SU-DHL-6 (cell line): ENCODE data around the gene FAM177A1.

Experiments used
- H2AFZ ChIP-seq: fragments of 200-600 bp; sonication (generic); 2 replicates; pipeline ENCODE4 v1.6.1; 2014; ENCODE audit warnings: low read depth, mild to moderate bottlenecking, moderate library complexity, mixed read lengths, antibody characterized with exemption, low read length; ENCODE audit not compliant: severe bottlenecking
- H3F3A ChIP-seq: fragments of 200-600 bp; shearing (Covaris generic); 2 replicates; pipeline ENCODE4 v1.6.0; 2016; ENCODE audit warnings: antibody characterized with exemption, mild to moderate bottlenecking; ENCODE audit not compliant: insufficient read depth
- H3K27ac ChIP-seq: fragments of 200-600 bp; sonication (generic); 2 replicates; pipeline ENCODE4 v1.5.1; 2016; ENCODE audit warnings: low read depth, mild to moderate bottlenecking, low read length, moderate library complexity, mixed read lengths
- H3K27me3 ChIP-seq: fragments of 200-600 bp; sonication (generic), shearing (Covaris generic); 2 replicates; pipeline ENCODE4 v1.6.0; 2014; ENCODE audit warnings: mild to moderate bottlenecking, low read length
- H3K36me3 ChIP-seq: fragments of 200-600 bp; sonication (generic); 2 replicates; pipeline ENCODE4 v1.6.1; 2014; ENCODE audit warnings: mild to moderate bottlenecking, low read length, mixed read lengths
- H3K4me2 ChIP-seq: fragments of 300-600, 200-600 bp; shearing (Covaris generic), sonication (generic); 2 replicates; pipeline ENCODE4 v1.6.0; 2014; ENCODE audit warnings: low read length, low read depth, mild to moderate bottlenecking; ENCODE audit not compliant: poor library complexity, severe bottlenecking
- H3K4me3 ChIP-seq: fragments of 200-600 bp; sonication (generic); 2 replicates; pipeline ENCODE4 v1.5.1; 2014; ENCODE audit warnings: antibody characterized with exemption, low read length, mild to moderate bottlenecking, mixed read lengths; ENCODE audit not compliant: insufficient read depth, poor library complexity, severe bottlenecking
- H3K79me2 ChIP-seq: fragments of 200-600 bp; sonication (generic); 2 replicates; pipeline ENCODE4 v1.6.1; 2014; ENCODE audit warnings: mild to moderate bottlenecking, low read length, moderate library complexity; ENCODE audit not compliant: insufficient read depth
- H3K9ac ChIP-seq: fragments of 200-600 bp; sonication (generic); 2 replicates; pipeline ENCODE4 v1.7.0; 2014; ENCODE audit warnings: mild to moderate bottlenecking, low read length
- H3K9me2 ChIP-seq: fragments of 200-600 bp; sonication (generic); replicated peaks from 2 replicates; pipeline ENCODE4 v1.6.1; 2014; ENCODE audit warnings: low read length; ENCODE audit not compliant: insufficient read depth
- H3K9me3 ChIP-seq: fragments of 200-600 bp; sonication (generic); 2 replicates; pipeline ENCODE4 v1.6.1; 2014; ENCODE audit warnings: low read length, mixed read lengths; ENCODE audit not compliant: insufficient read depth
- H4K20me1 ChIP-seq: fragments of 200-600 bp; sonication (generic); 2 replicates; pipeline ENCODE4 v1.6.1; 2014; ENCODE audit warnings: low read depth, mild to moderate bottlenecking, antibody characterized with exemption, low read length, moderate library complexity, mixed read lengths
- EZH2phosphoT487 ChIP-seq: fragments of 200-600 bp; sonication (generic), shearing (Covaris generic); conservative IDR thresholded peaks from 2 replicates; pipeline ENCODE4 v1.6.1; 2018; ENCODE audit warnings: mild to moderate bottlenecking, antibody characterized with exemption, low read length, moderate library complexity, mixed read lengths
- TF ChIP-seq, protein P1 (sequence below): fragments of 200-600 bp; sonication (generic); IDR thresholded peaks from one replicate; pipeline ENCODE4 v1.5.1; 2017; ENCODE audit warnings: antibody characterized with exemption, mild to moderate bottlenecking, low read length, moderate library complexity; ENCODE audit not compliant: insufficient read depth, poor library complexity, severe bottlenecking

The FAM177A1 gene

DNA sequence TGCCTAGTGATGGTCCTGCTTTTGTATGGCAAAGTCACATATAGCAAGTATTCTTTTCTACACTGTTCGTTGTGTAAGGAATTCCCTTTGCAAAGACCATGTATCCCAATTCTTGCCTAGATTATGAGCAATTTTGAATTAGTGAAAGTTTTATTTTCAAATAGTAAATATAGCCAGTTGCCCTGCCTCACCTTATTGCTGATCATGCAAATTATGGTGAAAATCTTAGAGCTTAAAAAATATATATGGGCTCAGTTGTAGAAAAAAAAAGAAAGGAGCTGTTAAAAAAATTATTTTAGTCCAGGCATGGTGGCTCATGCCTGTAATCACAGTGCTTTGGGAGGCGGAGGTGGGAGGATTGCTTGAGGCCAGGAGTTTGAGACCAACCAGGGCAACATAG, 44.5 kb upstream of the FAM177A1 start:
- peaks cover 16% of the 10 kb centered on the region for H3K79me2 ChIP-seq
- no peak overlapping the region for H3K4me2 ChIP-seq
- H3K9ac ChIP-seq, result no peak overlapping the region
- no peaks in the 10 kb centered on the region for H3K9me2 ChIP-seq
- H4K20me1 ChIP-seq, result 0 out of 2 replicates have a peak, but pooled peaks cover 7% of the 10 kb centered on the region
- H3F3A ChIP-seq, result peaks cover 11% of the 10 kb centered on the region
- no peaks in the 10 kb centered on the region for H3K9me3 ChIP-seq
- H3K27ac ChIP-seq, result no peak overlapping the region
- TF ChIP-seq, protein P1, sequence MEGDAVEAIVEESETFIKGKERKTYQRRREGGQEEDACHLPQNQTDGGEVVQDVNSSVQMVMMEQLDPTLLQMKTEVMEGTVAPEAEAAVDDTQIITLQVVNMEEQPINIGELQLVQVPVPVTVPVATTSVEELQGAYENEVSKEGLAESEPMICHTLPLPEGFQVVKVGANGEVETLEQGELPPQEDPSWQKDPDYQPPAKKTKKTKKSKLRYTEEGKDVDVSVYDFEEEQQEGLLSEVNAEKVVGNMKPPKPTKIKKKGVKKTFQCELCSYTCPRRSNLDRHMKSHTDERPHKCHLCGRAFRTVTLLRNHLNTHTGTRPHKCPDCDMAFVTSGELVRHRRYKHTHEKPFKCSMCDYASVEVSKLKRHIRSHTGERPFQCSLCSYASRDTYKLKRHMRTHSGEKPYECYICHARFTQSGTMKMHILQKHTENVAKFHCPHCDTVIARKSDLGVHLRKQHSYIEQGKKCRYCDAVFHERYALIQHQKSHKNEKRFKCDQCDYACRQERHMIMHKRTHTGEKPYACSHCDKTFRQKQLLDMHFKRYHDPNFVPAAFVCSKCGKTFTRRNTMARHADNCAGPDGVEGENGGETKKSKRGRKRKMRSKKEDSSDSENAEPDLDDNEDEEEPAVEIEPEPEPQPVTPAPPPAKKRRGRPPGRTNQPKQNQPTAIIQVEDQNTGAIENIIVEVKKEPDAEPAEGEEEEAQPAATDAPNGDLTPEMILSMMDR, result no peak
- no peak for TF ChIP-seq EZH2phosphoT487
- H3K36me3 ChIP-seq, result peaks cover 29% of the 10 kb centered on the region; the same call in 1 of the 2 replicates
- no peaks in the 10 kb centered on the region for H3K27me3 ChIP-seq
- no peak overlapping the region for H2AFZ ChIP-seq
- no peak overlapping the region for H3K4me3 ChIP-seq

DNA sequence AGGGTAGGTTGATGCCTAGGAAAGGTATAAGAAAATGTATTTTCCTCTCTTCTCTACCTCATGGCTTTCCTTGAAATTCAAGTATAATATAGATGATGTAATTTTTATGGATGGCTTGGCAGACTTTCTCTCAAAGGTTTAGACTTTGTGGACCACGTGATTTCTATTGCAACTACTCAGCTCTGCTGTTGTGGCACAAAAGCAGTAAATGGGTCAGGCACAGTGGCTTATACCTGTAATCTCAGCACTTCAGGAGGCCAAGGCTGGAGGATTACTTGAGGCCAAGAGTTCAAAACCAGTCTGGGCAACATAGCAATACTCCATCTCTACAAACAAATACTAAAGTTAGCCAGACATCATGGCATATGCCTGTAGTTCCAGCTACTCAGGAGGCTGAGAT, 41.2 kb upstream of the FAM177A1 start:
- Histone ChIP-seq H3K79me2 (no peaks in the 10 kb centered on the region), H4K20me1 (no peaks in the 10 kb centered on the region), H3K4me3 (no peak overlapping the region), H3K36me3 (peaks cover 18% of the 10 kb centered on the region; the same call in 1 of the 2 replicates), H3K9ac (no peak overlapping the region), H2AFZ (no peak overlapping the region), H3K9me2 (no peaks in the 10 kb centered on the region), H3K4me2 (no peak overlapping the region), H3K27ac (no peak overlapping the region), H3F3A (peaks cover 10% of the 10 kb centered on the region; the same call in 1 of the 2 replicates), H3K27me3 (no peaks in the 10 kb centered on the region), H3K9me3 (no peaks in the 10 kb centered on the region)
- TF ChIP-seq, protein P1, result no peak
- TF ChIP-seq EZH2phosphoT487, result no peak

DNA sequence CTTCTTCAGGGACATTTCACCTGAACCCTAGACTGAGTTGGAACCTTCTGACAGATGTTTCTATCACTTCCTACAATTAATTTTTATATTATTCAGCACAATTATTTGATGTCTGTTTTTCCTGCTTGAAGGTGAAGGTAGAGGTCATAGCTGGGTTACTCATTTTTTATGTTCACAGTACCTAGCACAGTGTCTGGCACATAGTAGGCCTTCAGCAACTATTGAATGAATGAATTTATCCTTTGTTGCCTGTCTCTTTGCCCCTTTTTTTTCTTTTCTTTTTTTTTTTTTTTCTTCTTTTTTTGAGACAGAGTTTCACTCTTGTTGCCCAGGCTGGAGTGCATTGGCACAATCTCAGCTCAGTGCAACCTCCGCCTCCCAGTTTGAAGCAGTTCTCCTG, 29.5 kb upstream of the FAM177A1 start:
- Histone ChIP-seq H4K20me1 (no peaks in the 10 kb centered on the region), H3K9me2 (no peaks in the 10 kb centered on the region), H3K27me3 (no peaks in the 10 kb centered on the region), H3K27ac (no peak overlapping the region), H3K79me2 (no peaks in the 10 kb centered on the region), H3F3A (no peaks in the 10 kb centered on the region), H2AFZ (no peak overlapping the region), H3K9ac (no peak overlapping the region), H3K4me3 (no peak overlapping the region), H3K4me2 (no peak overlapping the region), H3K9me3 (no peaks in the 10 kb centered on the region), H3K36me3 (peaks cover 29% of the 10 kb centered on the region; the same call in 1 of the 2 replicates)
- TF ChIP-seq, protein P1, result no peak
- no peak for TF ChIP-seq EZH2phosphoT487
